OCI-LY7 (cell line): ENCODE measurements around the gene MRPL34. TPM values are rescaled to one million over a fixed set of nuclear protein-coding genes. Genes with fewer than 3 reads are reported as not detected.

Source experiments
- BruUV-seq: library from RNA; stranded (reverse); fragments of 400-500 nt; replicated peaks from 2 replicates; lab custom pipeline; 2021; lab: Mats Ljungman, UMichigan
- CTCF ChIA-PET: fragments of 300-600 bp; sonication (Branson Sonifier 250); formaldehyde crosslinking; loops from one replicate; lab custom pipeline; 2022; ENCODE audit warnings: antibody characterized with exemption; ENCODE audit not compliant: unreplicated experiment; lab: Charles Lee
- POLR2A ChIA-PET: fragments of 300-600 bp; sonication (Branson Sonifier 250); formaldehyde crosslinking; loops from one replicate; lab custom pipeline; 2022; ENCODE audit warnings: antibody characterized with exemption; lab: Charles Lee
- DNase-seq: peaks from one replicate; pipeline ENCODE4 v3.0.0-alpha.2; 2015; ENCODE audit warnings: low spot score
- H2AFZ ChIP-seq: fragments of 200-600 bp; sonication (generic), shearing (Covaris generic); 2 replicates; pipeline ENCODE4 v1.6.1; 2014; ENCODE audit warnings: mild to moderate bottlenecking, antibody characterized with exemption, low read length, moderate library complexity
- H3K27ac ChIP-seq: fragments of 200-600 bp; sonication (generic); 2 replicates; pipeline ENCODE4 v1.5.1; 2014; ENCODE audit warnings: mixed run types, low read depth, mild to moderate bottlenecking, moderate library complexity, low read length, inconsistent platforms; ENCODE audit not compliant: poor library complexity, severe bottlenecking
- H3K36me3 ChIP-seq: fragments of 200-600 bp; sonication (generic); 2 replicates; pipeline ENCODE4 v1.6.1; 2014; ENCODE audit warnings: mild to moderate bottlenecking, antibody characterized with exemption, low read length, moderate library complexity, mixed read lengths; ENCODE audit not compliant: insufficient read depth
- H3K4me1 ChIP-seq: fragments of 200-600 bp; sonication (generic); 2 replicates; pipeline ENCODE4 v1.5.1; 2014; ENCODE audit warnings: mild to moderate bottlenecking, low read length; ENCODE audit not compliant: insufficient read depth, poor library complexity, severe bottlenecking
- H3K4me2 ChIP-seq: fragments of 200-600 bp; sonication (generic); 2 replicates; pipeline ENCODE4 v1.6.1; 2014; ENCODE audit warnings: mild to moderate bottlenecking, low read length
- H3K4me3 ChIP-seq: fragments of 200-600 bp; sonication (generic); 2 replicates; pipeline ENCODE4 v1.5.1; 2014; ENCODE audit warnings: mild to moderate bottlenecking, low read depth, low read length; ENCODE audit not compliant: poor library complexity, severe bottlenecking
- H3K79me2 ChIP-seq: fragments of 200-600 bp; sonication (generic); 2 replicates; pipeline ENCODE4 v1.6.1; 2016; ENCODE audit warnings: low read depth, mild to moderate bottlenecking, low read length, moderate library complexity, mixed read lengths; ENCODE audit not compliant: insufficient read depth
- H3K9me2 ChIP-seq: fragments of 200-600 bp; sonication (generic); 2 replicates; pipeline ENCODE4 v1.6.1; 2016; ENCODE audit warnings: mild to moderate bottlenecking, low read length, mixed read lengths; ENCODE audit not compliant: insufficient read depth
- H3K9me3 ChIP-seq: fragments of 200-600 bp; sonication (generic); 2 replicates; pipeline ENCODE4 v1.6.1; 2014; ENCODE audit warnings: mild to moderate bottlenecking, mixed run types, low read length, mixed read lengths
- H4K20me1 ChIP-seq: fragments of 200-600 bp; sonication (generic); 2 replicates; pipeline ENCODE4 v1.6.1; 2014; ENCODE audit warnings: mild to moderate bottlenecking, antibody characterized with exemption, low read length, moderate library complexity, mixed read lengths; ENCODE audit not compliant: insufficient read depth
- EZH2phosphoT487 ChIP-seq: fragments of 200-600 bp; sonication (generic); IDR thresholded peaks from 2 replicates; pipeline ENCODE4 v1.6.1; 2018; ENCODE audit warnings: low read depth, borderline replicate concordance, mild to moderate bottlenecking, mixed run types, antibody characterized with exemption, low read length, moderate library complexity, mixed read lengths
- intact Hi-C: fragments of 100-400 bp; cut with micrococcal nuclease; formaldehyde crosslinking; loops from one replicate; pipeline ENCODE4 v1.10.0; 2022; ENCODE audit not compliant: unreplicated experiment
- total RNA-seq, 2 experiments: library from RNA; depleted of rRNA in 1 of 2; stranded (reverse); fragments of >200 nt in 1 of 2; shearing (Covaris generic) in 1 of 2; gene quantifications; 2 replicates each; pipeline ENCODE4 v1.2.3, GENCODE V29; 2014 to 2022
- TF ChIP-seq, protein P1 (sequence below): fragments of 200-600 bp; sonication (generic); conservative IDR thresholded peaks from 2 replicates; pipeline ENCODE4 v1.5.1; 2014; ENCODE audit warnings: mild to moderate bottlenecking, antibody characterized with exemption, low read length, moderate library complexity, mixed read lengths

MRPL34 gene
- total RNA-seq, 2 experiments from 2014 or later = 173 to 174 TPM

DNA sequence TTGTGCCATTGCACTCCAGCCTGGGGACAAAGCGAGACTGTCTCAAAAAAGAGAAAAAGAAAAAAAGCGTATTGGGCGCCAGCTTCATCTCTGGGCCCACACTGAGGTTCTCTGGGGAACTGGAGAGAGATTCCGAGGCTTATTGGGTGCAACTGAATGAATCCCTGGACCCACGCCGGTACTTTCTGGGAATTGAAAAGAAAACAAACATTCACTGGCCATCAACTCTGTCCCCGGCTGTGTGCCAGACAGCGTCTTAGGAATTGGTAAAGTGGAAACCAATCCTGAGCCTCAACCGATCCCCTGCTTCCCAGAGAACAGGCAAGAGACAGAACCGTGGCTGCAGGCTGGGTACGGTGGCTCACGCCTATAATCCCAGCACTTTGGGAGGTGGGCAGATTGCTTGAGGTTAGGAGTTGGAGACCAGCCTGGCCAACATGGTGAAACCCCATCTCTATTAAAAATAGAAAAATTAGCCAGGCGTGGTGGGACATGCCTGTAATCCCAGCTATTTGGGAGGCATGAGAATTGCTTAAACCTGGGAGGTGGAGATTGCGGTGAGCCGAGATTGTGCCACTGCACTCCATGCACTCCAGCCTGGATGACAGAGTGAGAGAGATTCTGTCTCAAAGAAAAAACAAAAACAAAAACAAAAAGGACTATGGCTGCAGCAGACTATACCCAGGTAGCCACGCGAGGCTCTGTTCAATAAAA, 20.4 kb downstream of the MRPL34 start:
- Histone ChIP-seq H3K4me3 (no peak overlapping the region), H3K9me2 (no peaks in the 10 kb centered on the region), H3K27ac (no peak overlapping the region), H3K9me3 (no peaks in the 10 kb centered on the region), H3K79me2 (no peaks in the 10 kb centered on the region), H4K20me1 (no peaks in the 10 kb centered on the region), H3K4me1 (peaks cover 14% of the 10 kb centered on the region), H3K4me2 (no peak overlapping the region), H2AFZ (no peak overlapping the region), H3K36me3 (peaks cover 18% of the 10 kb centered on the region)
- POLR2A ChIA-PET = no interaction called here
- no peak for DNase-seq
- BruUV-seq = no TSS peak
- CTCF ChIA-PET = no interaction called here
- intact Hi-C loops = no loop called here
- TF ChIP-seq EZH2phosphoT487 = no peak
- TF ChIP-seq, protein P1, sequence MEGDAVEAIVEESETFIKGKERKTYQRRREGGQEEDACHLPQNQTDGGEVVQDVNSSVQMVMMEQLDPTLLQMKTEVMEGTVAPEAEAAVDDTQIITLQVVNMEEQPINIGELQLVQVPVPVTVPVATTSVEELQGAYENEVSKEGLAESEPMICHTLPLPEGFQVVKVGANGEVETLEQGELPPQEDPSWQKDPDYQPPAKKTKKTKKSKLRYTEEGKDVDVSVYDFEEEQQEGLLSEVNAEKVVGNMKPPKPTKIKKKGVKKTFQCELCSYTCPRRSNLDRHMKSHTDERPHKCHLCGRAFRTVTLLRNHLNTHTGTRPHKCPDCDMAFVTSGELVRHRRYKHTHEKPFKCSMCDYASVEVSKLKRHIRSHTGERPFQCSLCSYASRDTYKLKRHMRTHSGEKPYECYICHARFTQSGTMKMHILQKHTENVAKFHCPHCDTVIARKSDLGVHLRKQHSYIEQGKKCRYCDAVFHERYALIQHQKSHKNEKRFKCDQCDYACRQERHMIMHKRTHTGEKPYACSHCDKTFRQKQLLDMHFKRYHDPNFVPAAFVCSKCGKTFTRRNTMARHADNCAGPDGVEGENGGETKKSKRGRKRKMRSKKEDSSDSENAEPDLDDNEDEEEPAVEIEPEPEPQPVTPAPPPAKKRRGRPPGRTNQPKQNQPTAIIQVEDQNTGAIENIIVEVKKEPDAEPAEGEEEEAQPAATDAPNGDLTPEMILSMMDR = no peak

DNA sequence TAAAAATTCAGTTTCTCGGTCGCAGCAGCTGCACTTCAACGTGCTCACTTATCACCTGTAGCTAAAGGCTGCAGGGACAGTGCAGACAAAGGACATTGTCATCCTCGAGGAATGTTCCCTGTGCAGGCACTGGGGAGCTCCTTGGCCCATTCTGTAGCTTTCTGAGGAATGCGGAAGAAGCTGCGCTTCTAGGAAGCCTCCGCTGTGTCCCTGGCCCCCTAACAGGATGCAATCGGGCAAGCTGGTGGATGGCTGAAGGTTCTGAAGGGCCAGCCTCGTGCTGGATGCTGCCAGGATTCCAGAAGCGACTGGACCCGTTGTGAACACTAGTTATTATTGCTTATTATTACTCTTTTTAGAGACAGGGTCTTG, 20.9 kb downstream of the MRPL34 start:
- Histone ChIP-seq H3K79me2 (no peaks in the 10 kb centered on the region), H3K4me2 (no peak overlapping the region), H3K27ac (no peak overlapping the region), H3K4me3 (no peak overlapping the region), H3K4me1 (peaks cover 14% of the 10 kb centered on the region), H2AFZ (no peak overlapping the region), H3K9me2 (no peaks in the 10 kb centered on the region), H4K20me1 (no peaks in the 10 kb centered on the region), H3K9me3 (no peaks in the 10 kb centered on the region), H3K36me3 (peaks cover 14% of the 10 kb centered on the region)
- ChIA-PET CTCF (no interaction called here), POLR2A (interaction anchor here (0.6 kb wide), 1 partner anchor 77 kb away, joined by 3 read pairs; no protein-coding TSS in a partner anchor)
- intact Hi-C loops = no loop called here
- no TSS peak for BruUV-seq
- no peak for TF ChIP-seq EZH2phosphoT487
- TF ChIP-seq, protein P1 = no peak
- no peak for DNase-seq

GRCh38 chr19:17327068-17327653, 21.5 kb downstream of the MRPL34 start:
- Histone ChIP-seq H3K4me3 (no peak overlapping the region), H3K36me3 (peaks cover 8% of the 10 kb centered on the region; the same call in 1 of the 2 replicates), H3K9me3 (no peaks in the 10 kb centered on the region), H3K9me2 (no peaks in the 10 kb centered on the region), H4K20me1 (no peaks in the 10 kb centered on the region), H3K4me2 (no peak overlapping the region), H3K4me1 (peaks cover 14% of the 10 kb centered on the region), H2AFZ (no peak overlapping the region), H3K27ac (no peak overlapping the region), H3K79me2 (no peaks in the 10 kb centered on the region)
- BruUV-seq = no TSS peak
- no peak for DNase-seq
- POLR2A ChIA-PET = interaction anchor here (0.6 kb wide), 1 partner anchor 76 kb away, joined by 3 read pairs; no protein-coding TSS in a partner anchor
- CTCF ChIA-PET = interaction anchor here (0.6 kb wide), 1 partner anchor 36 kb away, joined by 3 read pairs; no protein-coding TSS in a partner anchor
- intact Hi-C loops = no loop called here
- no peak for TF ChIP-seq EZH2phosphoT487
- TF ChIP-seq, protein P1 = no peak
